Left lung (tissue), 10 donors: ENCODE measurements around the gene CMTM4. TPM values are rescaled to one million over a fixed set of nuclear protein-coding genes. Genes with fewer than 3 reads are reported as not detected.

ENCODE experiments used
- ATAC-seq: fragments of 200-7000 bp; cut with Tn5 transposase; one replicate; pipeline ENCODE4 v1.9.1; 2020; ENCODE audit warnings: moderate library complexity
- DNase-seq, 4 donors: peaks; one replicate each; pipeline ENCODE4 v3.0.0-alpha.2; 2013 to 2020
- H3K27ac ChIP-seq, 2 donors: fragments of 200-600 bp; sonication (generic) in 1 of 2; one replicate each; pipeline versions ENCODE4 v1.5.0 to v1.8.0; 2020 to 2021
- H3K27me3 ChIP-seq, 2 donors: fragments of 200-600 bp; sonication (generic) in 1 of 2; one replicate each; pipeline versions ENCODE4 v1.5.0 to v1.8.0; 2020 to 2021
- H3K36me3 ChIP-seq, 2 donors: fragments of 200-600 bp; sonication (generic) in 1 of 2; one replicate each; pipeline versions ENCODE4 v1.5.0 to v1.8.0; 2020 to 2021
- H3K4me1 ChIP-seq, 2 donors: fragments of 200-600 bp; one replicate each; pipeline ENCODE4 v1.8.0; 2021
- H3K4me3 ChIP-seq, 2 donors: fragments of 200-600 bp; sonication (generic) in 1 of 2; one replicate each; pipeline versions ENCODE4 v1.5.0 to v1.8.0; 2020 to 2021; ENCODE audit warnings: mild to moderate bottlenecking in 1 of 2
- H3K9me3 ChIP-seq, 2 donors: fragments of 200-600 bp; sonication (generic) in 1 of 2; one replicate each; pipeline versions ENCODE4 v1.5.0 to v1.8.0; 2020 to 2021
- CTCF ChIP-seq, 2 donors: fragments of 200-600 bp; sonication (generic) in 1 of 2; IDR thresholded peaks; one replicate each; pipeline versions ENCODE4 v1.5.0 to v1.8.0; 2021; ENCODE audit warnings: antibody characterized with exemption in 2 of 2
- intact Hi-C, 2 donors: fragments of 100-400 bp; cut with DNase I; formaldehyde crosslinking; loops; one replicate each; pipeline versions ENCODE4 v1.11.2 to v1.14.2; 2022
- polyA plus RNA-seq, 6 donors: library from polyadenylated mRNA; unstranded; fragments of 120-200 nt; gene quantifications; one replicate each; pipeline ENCODE4 v1.2.1, GENCODE V29; 2013; ENCODE audit not compliant: insufficient read length in 6 of 6
- total RNA-seq, 2 donors: library from RNA; stranded (reverse); fragmentation: NEBNext Ultra II Directional; extraction: Animal tissue kit (Norgen Biotek cat#: 25700); gene quantifications; one replicate each; pipeline ENCODE4 v1.2.1, GENCODE V29; 2021
- donor health status: DM: no; HTN: yes; CAD: no.
- donor health status: DM: no; HTN: no; CAD: no.

Gene CMTM4
- total and polyA plus RNA-seq, 8 donors = 25.2 to 72.3 (median 34.6) TPM

GRCh38 chr16:66741169-66741900, 44.8 kb upstream of the CMTM4 start:
- DNase-seq (peak; percentile 70 to 89 (median 88)), ATAC-seq (peak; percentile 96)
- Histone ChIP-seq H3K4me1 (peaks cover 28 to 54% of the 10 kb centered on the region in 2 donors), H3K9me3 (no peaks in the 10 kb centered on the region), H3K4me3 (no peak overlapping the region), H3K27ac (peak overlapping the region; percentile 77 to 83), H3K36me3 (peaks cover 0 to 91% of the 10 kb centered on the region in 2 donors), H3K27me3 (no peaks in the 10 kb centered on the region)
- TF ChIP-seq CTCF (IDR thresholded peaks at IDR 0.05) = no peak
- intact Hi-C loops = no loop called here

GRCh38 chr16:66740533-66740932, 44.0 kb upstream of the CMTM4 start:
- ATAC-seq (peak; percentile 64), DNase-seq (no peak)
- Histone ChIP-seq H3K4me3 (no peak overlapping the region), H3K4me1 (peaks cover 28 to 46% of the 10 kb centered on the region in 2 donors), H3K27ac (peak overlapping the region; percentile 77 to 83), H3K9me3 (no peaks in the 10 kb centered on the region), H3K27me3 (no peaks in the 10 kb centered on the region), H3K36me3 (peaks cover 0 to 91% of the 10 kb centered on the region in 2 donors)
- intact Hi-C loops = no loop called here
- no peak for TF ChIP-seq CTCF (IDR thresholded peaks at IDR 0.05)

- Histone ChIP-seq H3K27ac (peak overlapping the region; percentile 77 to 83), H3K27me3 (no peaks in the 10 kb centered on the region), H3K9me3 (no peaks in the 10 kb centered on the region), H3K4me3 (no peak overlapping the region), H3K4me1 (peaks cover 28 to 42% of the 10 kb centered on the region in 2 donors), H3K36me3 (peaks cover 0 to 91% of the 10 kb centered on the region in 2 donors)
- intact Hi-C loops = no loop called here
- ATAC-seq = peak; percentile 27
- DNase-seq = no peak
- TF ChIP-seq CTCF (IDR thresholded peaks at IDR 0.05) = peak; percentile 47 to 64
Measured at GRCh38 chr16:66740010-66740409, 43.5 kb upstream of the CMTM4 start.

GRCh38 chr16:66735891-66736290, 39.3 kb upstream of the CMTM4 start:
- H3K36me3 ChIP-seq = peaks cover 0 to 96% of the 10 kb centered on the region in 2 donors
- no peak for DNase-seq
- ATAC-seq = no peak

More at GRCh38 chr16:66735891-66736290, 39.3 kb upstream of the CMTM4 start:
- Histone ChIP-seq H3K4me1 (peaks cover 10 to 17% of the 10 kb centered on the region in 2 donors), H3K4me3 (no peak overlapping the region), H3K27me3 (no peaks in the 10 kb centered on the region), H3K9me3 (no peaks in the 10 kb centered on the region), H3K27ac (no peak overlapping the region)
- intact Hi-C loops = no loop called here
- TF ChIP-seq CTCF (IDR thresholded peaks at IDR 0.05) = no peak
